Prostate gland (tissue), 2 donors: ENCODE results near the gene MAPK1.
"Not testable (repeated sequence)": the region's sequence is repeated elsewhere in the genome, so short reads cannot be mapped to it uniquely, and the experiment has no call there.

Experiments used
- POLR2AphosphoS5 ChIP-seq: sonication (generic); formaldehyde crosslinking; IDR thresholded peaks from one replicate; pipeline ENCODE4 v1.6.1; 2017; ENCODE audit warnings: antibody characterized with exemption
- TF ChIP-seq, protein P1 (sequence below), 4 experiments: fragments of 200-600 bp in 2 of 4; fragments of 450-650 bp in 2 of 4; sonication (generic) in 2 of 4; IDR thresholded peaks; 1 replicate in 3 of 4; 2 replicates in 1 of 4; pipeline ENCODE4 v1.5.1; 2016 to 2019; ENCODE audit warnings: antibody characterized with exemption in 4 of 4, mild to moderate bottlenecking in 2 of 4, moderate library complexity in 2 of 4

DNA sequence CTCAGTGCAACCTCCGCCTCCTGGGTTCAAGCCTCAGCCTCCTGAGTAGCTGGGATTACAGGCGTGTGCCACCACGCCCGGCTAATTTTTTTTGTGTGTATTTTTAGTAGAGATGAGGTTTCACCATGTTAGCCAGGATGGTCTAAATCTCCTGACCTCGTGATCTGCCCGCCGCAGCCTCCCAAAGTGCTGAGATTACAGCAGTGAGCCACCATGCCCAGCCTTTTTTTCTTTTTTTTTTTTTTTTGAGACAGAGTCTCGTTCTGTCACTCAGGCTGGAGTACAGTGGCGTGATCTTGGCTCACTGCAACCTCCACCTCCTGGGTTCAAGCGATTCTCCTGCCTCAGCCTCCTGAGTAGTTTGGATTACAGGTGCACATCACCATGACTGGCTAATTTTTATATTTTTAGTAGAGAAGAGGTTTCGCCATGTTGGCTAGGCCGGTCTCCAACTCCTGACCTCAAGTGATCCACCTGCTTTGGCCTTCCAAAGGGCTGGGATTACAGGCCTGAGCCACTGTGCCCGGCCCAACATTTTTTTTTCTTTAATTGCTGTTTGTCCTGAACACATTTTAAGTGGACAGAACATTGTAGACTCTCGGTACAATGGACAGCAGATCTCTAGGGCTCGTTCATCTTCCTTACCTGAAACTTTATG, 146.1 kb downstream of the MAPK1 start:
- TF ChIP-seq, protein P1, sequence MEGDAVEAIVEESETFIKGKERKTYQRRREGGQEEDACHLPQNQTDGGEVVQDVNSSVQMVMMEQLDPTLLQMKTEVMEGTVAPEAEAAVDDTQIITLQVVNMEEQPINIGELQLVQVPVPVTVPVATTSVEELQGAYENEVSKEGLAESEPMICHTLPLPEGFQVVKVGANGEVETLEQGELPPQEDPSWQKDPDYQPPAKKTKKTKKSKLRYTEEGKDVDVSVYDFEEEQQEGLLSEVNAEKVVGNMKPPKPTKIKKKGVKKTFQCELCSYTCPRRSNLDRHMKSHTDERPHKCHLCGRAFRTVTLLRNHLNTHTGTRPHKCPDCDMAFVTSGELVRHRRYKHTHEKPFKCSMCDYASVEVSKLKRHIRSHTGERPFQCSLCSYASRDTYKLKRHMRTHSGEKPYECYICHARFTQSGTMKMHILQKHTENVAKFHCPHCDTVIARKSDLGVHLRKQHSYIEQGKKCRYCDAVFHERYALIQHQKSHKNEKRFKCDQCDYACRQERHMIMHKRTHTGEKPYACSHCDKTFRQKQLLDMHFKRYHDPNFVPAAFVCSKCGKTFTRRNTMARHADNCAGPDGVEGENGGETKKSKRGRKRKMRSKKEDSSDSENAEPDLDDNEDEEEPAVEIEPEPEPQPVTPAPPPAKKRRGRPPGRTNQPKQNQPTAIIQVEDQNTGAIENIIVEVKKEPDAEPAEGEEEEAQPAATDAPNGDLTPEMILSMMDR (IDR thresholded peaks at IDR 0.05) = not testable (repeated sequence)
- not testable (repeated sequence) for TF ChIP-seq POLR2AphosphoS5
